GM12892 (cell line): ENCODE results near the gene GSG1L.

ENCODE experiments used
- POLR2A ChIP-seq: IDR thresholded peaks from 2 replicates; pipeline ENCODE4 v1.6.1; 2011; ENCODE audit warnings: low read depth, low read length, control low read depth
- POLR2AphosphoS5 ChIP-seq: IDR thresholded peaks from 2 replicates; pipeline ENCODE4 v1.6.1; 2011; ENCODE audit warnings: low read depth, low read length, control low read depth
- TAF1 ChIP-seq: IDR thresholded peaks from 2 replicates; pipeline ENCODE4 v1.6.1; 2011; ENCODE audit warnings: low read depth, mild to moderate bottlenecking, control low read depth, low read length, borderline replicate concordance

DNA sequence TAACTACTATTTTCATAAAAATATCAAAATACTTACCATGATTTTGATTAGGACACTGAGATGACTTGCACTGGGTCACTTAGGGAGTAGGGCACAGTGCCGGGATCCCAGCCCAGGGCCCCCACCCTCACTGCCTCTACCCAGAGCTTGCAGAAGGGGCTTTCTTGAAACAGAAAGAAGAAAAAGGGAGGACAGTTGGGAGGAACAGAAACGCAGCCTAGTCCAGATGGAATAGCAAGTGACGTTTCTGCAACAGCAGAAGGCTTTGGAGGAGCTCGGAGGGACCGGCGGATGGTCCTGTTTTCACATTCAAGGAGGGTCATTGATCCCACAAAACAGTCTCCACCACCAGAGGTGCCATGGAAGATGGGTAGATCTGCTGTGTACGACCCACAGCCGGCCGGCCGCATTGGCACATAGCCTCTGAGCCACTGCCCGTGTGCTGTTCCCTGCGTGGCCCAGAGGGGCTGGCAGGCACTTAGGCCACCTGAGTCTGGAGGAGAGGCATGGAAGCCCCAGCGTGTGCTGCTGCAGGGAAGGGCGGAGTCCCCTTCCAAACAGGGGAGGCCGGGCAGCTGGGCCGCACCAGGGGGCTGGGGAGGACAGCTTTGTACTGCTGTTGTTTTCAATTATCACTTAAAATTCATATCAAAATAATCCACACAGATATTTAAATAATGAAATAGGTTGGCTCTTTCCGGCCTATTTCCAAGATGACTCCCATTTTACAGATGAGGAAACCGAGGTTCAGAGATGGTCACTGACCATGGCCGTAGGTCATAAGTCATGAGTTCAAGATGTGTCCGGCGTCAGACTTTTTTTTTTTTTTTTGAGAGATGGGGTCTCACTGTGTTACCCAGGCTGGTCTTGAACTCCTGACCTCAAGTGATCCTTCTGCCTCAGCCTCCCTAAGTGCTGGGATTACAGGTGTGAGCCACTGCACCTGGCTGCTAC lies 22.9 kb upstream of the GSG1L start:
- TF ChIP-seq POLR2AphosphoS5: no peak
- no peak for TF ChIP-seq TAF1
- TF ChIP-seq POLR2A: no peak
